Adrenal gland (tissue), 5 donors: ENCODE data around the gene RXFP4.

Experiments used
- CTCF ChIP-seq, 6 experiments: fragments of 450-650 bp in 4 of 6; fragments of 200-600 bp in 2 of 6; sonication (generic) in 1 of 6; IDR thresholded peaks; 1 replicate in 5 of 6; 2 replicates in 1 of 6; pipeline versions ENCODE4 v1.5.1 to v1.8.0; 2016 to 2021; ENCODE audit warnings: antibody characterized with exemption in 6 of 6, mild to moderate bottlenecking in 2 of 6, moderate library complexity in 1 of 6
- POLR2A ChIP-seq, 2 donors: fragments of 450-650 bp; IDR thresholded peaks; one replicate each; pipeline ENCODE4 v1.6.1; 2017; ENCODE audit warnings: antibody characterized with exemption in 2 of 2, mild to moderate bottlenecking in 2 of 2, moderate library complexity in 1 of 2
- donor health status: DM: no; HTN: no; CAD: no.

- TF ChIP-seq POLR2A (IDR thresholded peaks at IDR 0.05) (no peak), CTCF (IDR thresholded peaks at IDR 0.05) (no peak)
Measured at GRCh38 chr1:155947741-155948140, 6.3 kb downstream of the RXFP4 start.
